Body of pancreas (tissue), 4 donors: ENCODE data around the gene HBG2. TPM values are rescaled to one million over a fixed set of nuclear protein-coding genes. Genes with fewer than 3 reads are reported as not detected.

Source experiments
- ATAC-seq: fragments of 150-250 bp; one replicate; pipeline ENCODE4 v1.9.1; 2016
- DNase-seq, 4 donors: peaks; one replicate each; pipeline ENCODE4 v3.0.0-alpha.2; 2019
- H3K27ac ChIP-seq, 4 donors: fragments of 200-600 bp; sonication (generic); 1 replicate in 3 of 4; 2 replicates in 1 of 4; pipeline versions ENCODE4 v1.5.1 to v1.6.1; 2016 to 2019; ENCODE audit warnings: mild to moderate bottlenecking in 1 of 4, mixed read lengths in 1 of 4, moderate library complexity in 1 of 4
- H3K27me3 ChIP-seq, 2 donors: fragments of 200-600 bp; sonication (generic); one replicate each; pipeline ENCODE4 v1.6.0; 2016; ENCODE audit warnings: mild to moderate bottlenecking in 1 of 2
- H3K36me3 ChIP-seq, 2 donors: fragments of 200-600 bp; sonication (generic); replicated peaks in 1 of 2; 2 replicates each; pipeline ENCODE4 v1.5.1; 2016; ENCODE audit warnings: low read depth in 2 of 2; ENCODE audit not compliant: insufficient read depth in 1 of 2
- H3K4me1 ChIP-seq: fragments of 200-600 bp; sonication (generic); one replicate; pipeline ENCODE4 v1.6.0; 2016
- H3K4me3 ChIP-seq, 2 donors: fragments of 200-600 bp; sonication (generic); 1 replicate in 1 of 2; 2 replicates in 1 of 2; pipeline ENCODE4 v1.5.1; 2016 to 2019
- H3K9me3 ChIP-seq, 3 donors: fragments of 200-600 bp; sonication (generic); 1 replicate in 2 of 3; 2 replicates in 1 of 3; pipeline ENCODE4 v1.5.1; 2016
- POLR2A ChIP-seq, 3 donors: fragments of 450-650 bp; IDR thresholded peaks; one replicate each; pipeline ENCODE4 v1.6.1; 2016; ENCODE audit warnings: antibody characterized with exemption in 3 of 3, mild to moderate bottlenecking in 2 of 3
- WGBS, 2 donors: methylation state at CpG; one replicate each; pipeline ENCODE4 v1.1.5; 2017; 5-methylcytosine and 5-hydroxymethylcytosine counted together
- intact Hi-C: fragments of 100-400 bp; cut with DNase I; formaldehyde crosslinking; loops from one replicate; pipeline ENCODE4 v1.15.1; 2023
- total RNA-seq, 2 donors: library from RNA; depleted of rRNA; stranded (reverse); fragments of >200 nt; gene quantifications; one replicate each; pipeline ENCODE4 v1.1.0, GENCODE V29; 2016
- TF ChIP-seq, protein P1 (sequence below), 7 experiments: fragments of 450-650 bp in 4 of 7; fragments of 200-600 bp in 3 of 7; sonication (generic) in 3 of 7; IDR thresholded peaks; one replicate each; pipeline ENCODE4 v1.5.1; 2016 to 2019; ENCODE audit warnings: antibody characterized with exemption in 7 of 7

HBG2 gene
- total RNA-seq, 2 donors from 2014 or later: not detected

DNA sequence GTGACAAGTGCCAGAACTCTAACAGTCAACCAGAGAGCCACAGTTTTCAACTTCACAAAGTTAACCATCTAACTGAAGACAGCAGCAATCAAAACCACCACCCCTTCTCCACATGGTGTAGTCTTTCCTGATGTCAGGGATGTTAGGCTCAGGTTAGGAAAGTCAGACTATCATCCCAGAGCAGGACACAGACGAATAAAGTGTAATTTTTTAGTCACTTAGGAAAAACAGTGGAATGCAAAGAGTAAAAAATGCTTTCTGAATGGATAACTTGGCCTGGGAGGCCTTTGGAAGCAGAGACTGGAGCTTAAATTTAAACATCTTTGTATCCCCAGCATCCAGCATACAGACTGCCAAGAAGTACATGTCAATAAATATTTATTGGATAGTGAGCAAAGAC is 31.8 kb upstream of the HBG2 start:
- H3K36me3 ChIP-seq: no peaks in the 10 kb centered on the region
- no peaks in the 10 kb centered on the region for H3K9me3 ChIP-seq
- H3K27me3 ChIP-seq: no peaks in the 10 kb centered on the region
- WGBS, 2 donors: 9 to 10% methylated on average over 1 of the region's 1 CpG
- intact Hi-C loops: no loop called here
- TF ChIP-seq, protein P1, sequence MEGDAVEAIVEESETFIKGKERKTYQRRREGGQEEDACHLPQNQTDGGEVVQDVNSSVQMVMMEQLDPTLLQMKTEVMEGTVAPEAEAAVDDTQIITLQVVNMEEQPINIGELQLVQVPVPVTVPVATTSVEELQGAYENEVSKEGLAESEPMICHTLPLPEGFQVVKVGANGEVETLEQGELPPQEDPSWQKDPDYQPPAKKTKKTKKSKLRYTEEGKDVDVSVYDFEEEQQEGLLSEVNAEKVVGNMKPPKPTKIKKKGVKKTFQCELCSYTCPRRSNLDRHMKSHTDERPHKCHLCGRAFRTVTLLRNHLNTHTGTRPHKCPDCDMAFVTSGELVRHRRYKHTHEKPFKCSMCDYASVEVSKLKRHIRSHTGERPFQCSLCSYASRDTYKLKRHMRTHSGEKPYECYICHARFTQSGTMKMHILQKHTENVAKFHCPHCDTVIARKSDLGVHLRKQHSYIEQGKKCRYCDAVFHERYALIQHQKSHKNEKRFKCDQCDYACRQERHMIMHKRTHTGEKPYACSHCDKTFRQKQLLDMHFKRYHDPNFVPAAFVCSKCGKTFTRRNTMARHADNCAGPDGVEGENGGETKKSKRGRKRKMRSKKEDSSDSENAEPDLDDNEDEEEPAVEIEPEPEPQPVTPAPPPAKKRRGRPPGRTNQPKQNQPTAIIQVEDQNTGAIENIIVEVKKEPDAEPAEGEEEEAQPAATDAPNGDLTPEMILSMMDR (IDR thresholded peaks at IDR 0.05): no peak
- no peak for TF ChIP-seq POLR2A (IDR thresholded peaks at IDR 0.05)
- no peak overlapping the region for H3K4me3 ChIP-seq
- no peak overlapping the region for H3K27ac ChIP-seq
- no peak for ATAC-seq
- no peaks in the 10 kb centered on the region for H3K4me1 ChIP-seq
- no peak for DNase-seq

DNA sequence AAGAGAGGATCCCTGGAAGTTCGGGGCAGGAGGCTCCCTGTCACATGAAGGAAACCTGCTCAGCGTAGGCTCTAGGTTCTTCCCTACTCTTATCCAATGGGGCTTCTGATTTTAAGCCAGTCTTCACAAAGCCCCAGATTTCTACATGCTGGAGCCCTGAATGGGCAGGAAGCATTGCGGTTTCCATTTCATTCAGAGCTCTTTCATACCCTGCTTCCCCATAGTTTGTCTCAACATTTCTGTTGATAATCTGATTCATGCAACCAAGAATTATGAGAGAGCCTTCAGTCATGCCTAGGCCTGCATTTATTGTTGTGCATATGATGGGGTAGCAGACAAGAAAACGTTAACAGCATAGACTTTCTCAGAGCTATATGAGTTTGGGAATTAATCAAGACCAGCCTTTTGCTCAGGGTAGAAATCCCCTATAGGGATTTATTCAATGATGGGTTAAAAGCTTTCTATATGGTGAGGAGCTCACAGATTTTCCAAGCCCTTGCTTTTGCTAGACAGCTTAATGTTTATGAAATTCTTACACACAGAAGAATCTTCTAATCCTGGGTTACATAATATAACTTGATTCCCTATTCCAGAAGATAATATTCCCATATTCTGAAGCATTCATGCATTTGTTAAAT is 31.2 kb upstream of the HBG2 start:
- H3K9me3 ChIP-seq: no peaks in the 10 kb centered on the region
- WGBS, 2 donors: 70 to 73% methylated on average over 4 of the region's 4 CpGs
- intact Hi-C loops: no loop called here
- no peak for DNase-seq
- no peaks in the 10 kb centered on the region for H3K27me3 ChIP-seq
- ATAC-seq: no peak
- no peak overlapping the region for H3K4me3 ChIP-seq
- no peaks in the 10 kb centered on the region for H3K4me1 ChIP-seq
- no peak for TF ChIP-seq POLR2A (IDR thresholded peaks at IDR 0.05)
- TF ChIP-seq, protein P1 (IDR thresholded peaks at IDR 0.05): no peak
- no peaks in the 10 kb centered on the region for H3K36me3 ChIP-seq
- no peak overlapping the region for H3K27ac ChIP-seq

DNA sequence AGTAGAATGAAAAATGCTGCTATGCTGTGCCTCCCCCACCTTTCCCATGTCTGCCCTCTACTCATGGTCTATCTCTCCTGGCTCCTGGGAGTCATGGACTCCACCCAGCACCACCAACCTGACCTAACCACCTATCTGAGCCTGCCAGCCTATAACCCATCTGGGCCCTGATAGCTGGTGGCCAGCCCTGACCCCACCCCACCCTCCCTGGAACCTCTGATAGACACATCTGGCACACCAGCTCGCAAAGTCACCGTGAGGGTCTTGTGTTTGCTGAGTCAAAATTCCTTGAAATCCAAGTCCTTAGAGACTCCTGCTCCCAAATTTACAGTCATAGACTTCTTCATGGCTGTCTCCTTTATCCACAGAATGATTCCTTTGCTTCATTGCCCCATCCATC is 30.1 kb upstream of the HBG2 start:
- Histone ChIP-seq H3K27ac (no peak overlapping the region), H3K36me3 (no peaks in the 10 kb centered on the region), H3K4me1 (no peaks in the 10 kb centered on the region), H3K4me3 (no peak overlapping the region), H3K27me3 (no peaks in the 10 kb centered on the region), H3K9me3 (no peaks in the 10 kb centered on the region)
- intact Hi-C loops: no loop called here
- TF ChIP-seq, protein P1 (IDR thresholded peaks at IDR 0.05): no peak
- TF ChIP-seq POLR2A (IDR thresholded peaks at IDR 0.05): no peak
- ATAC-seq (no peak), DNase-seq (no peak)
- 78 to 94% methylated on average over 2 of the region's 2 CpGs for WGBS, 2 donors

DNA sequence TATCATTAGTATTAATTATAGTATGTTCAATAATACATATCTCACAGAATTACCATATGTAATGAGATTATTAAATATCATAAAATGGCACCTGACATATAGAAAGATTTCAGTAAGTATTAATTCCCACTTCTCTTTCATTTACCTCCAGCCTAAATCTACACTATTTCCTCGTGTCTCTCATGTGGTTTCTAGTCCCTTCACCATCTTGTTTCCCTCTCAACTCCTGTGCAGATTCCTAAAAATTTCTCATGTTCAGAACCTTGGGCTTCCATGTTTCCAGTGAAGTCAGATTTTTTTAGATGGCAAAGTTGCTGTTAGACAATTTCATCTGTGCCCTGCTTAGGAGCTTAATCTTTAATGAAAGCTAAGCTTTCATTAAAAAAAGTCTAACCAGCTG is 29.3 kb upstream of the HBG2 start:
- ATAC-seq: no peak
- Histone ChIP-seq H3K4me1 (no peaks in the 10 kb centered on the region), H3K27me3 (no peaks in the 10 kb centered on the region), H3K36me3 (no peaks in the 10 kb centered on the region), H3K4me3 (no peak overlapping the region), H3K9me3 (no peaks in the 10 kb centered on the region), H3K27ac (no peak overlapping the region)
- TF ChIP-seq POLR2A (IDR thresholded peaks at IDR 0.05): no peak
- TF ChIP-seq, protein P1 (IDR thresholded peaks at IDR 0.05): no peak
- DNase-seq: no peak
- intact Hi-C loops: no loop called here
- WGBS, 2 donors: 40 to 50% methylated on average over 1 of the region's 1 CpG

DNA sequence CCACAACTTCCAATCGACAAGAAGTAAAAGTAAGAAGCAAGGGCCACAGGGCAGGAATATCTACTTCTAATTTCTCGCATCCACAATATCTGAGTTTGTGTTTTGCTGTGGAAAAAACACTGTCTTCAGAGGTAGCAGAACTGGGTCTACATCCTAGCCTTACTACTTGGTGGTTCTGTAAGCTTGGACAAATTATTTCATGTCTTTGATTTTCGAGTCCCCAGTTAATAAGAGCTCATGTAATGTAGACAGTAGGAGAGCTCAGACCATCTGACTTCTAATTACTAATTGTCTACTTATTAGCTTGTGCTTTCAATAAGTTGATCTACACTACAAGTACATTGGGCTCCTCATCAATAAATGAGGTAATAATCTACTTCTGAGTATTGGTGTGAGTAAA is 28.5 kb upstream of the HBG2 start:
- ATAC-seq (no peak), DNase-seq (no peak)
- H3K27me3 ChIP-seq: no peaks in the 10 kb centered on the region
- intact Hi-C loops: no loop called here
- TF ChIP-seq POLR2A (IDR thresholded peaks at IDR 0.05): no peak
- TF ChIP-seq, protein P1 (IDR thresholded peaks at IDR 0.05): no peak
- no peaks in the 10 kb centered on the region for H3K36me3 ChIP-seq
- no peak overlapping the region for H3K27ac ChIP-seq
- H3K4me3 ChIP-seq: no peak overlapping the region
- 46 to 58% methylated on average over 3 of the region's 3 CpGs for WGBS, 2 donors
- H3K4me1 ChIP-seq: no peaks in the 10 kb centered on the region
- no peaks in the 10 kb centered on the region for H3K9me3 ChIP-seq
